WERI-Rb-1 (cell line): ENCODE results near the gene NAB2.

Experiments
- DNase-seq: peaks from one replicate; pipeline ENCODE4 v3.0.0-alpha.2; 2020
- H3K27ac ChIP-seq: fragments of 250-450 bp; sonication (Bioruptor Pico); 2 replicates; pipeline ENCODE4 v1.5.1; 2020; ENCODE audit warnings: mild to moderate bottlenecking, moderate library complexity
- H3K27me3 ChIP-seq: fragments of 250-450 bp; sonication (Bioruptor Pico); 2 replicates; pipeline ENCODE4 v1.5.1; 2021; ENCODE audit warnings: mild to moderate bottlenecking, low read depth, moderate library complexity; ENCODE audit not compliant: insufficient read depth, severe bottlenecking
- H3K36me3 ChIP-seq: fragments of 250-450 bp; sonication (Bioruptor Pico); 2 replicates; pipeline ENCODE4 v1.5.1; 2020; ENCODE audit warnings: mild to moderate bottlenecking, moderate library complexity
- H3K4me3 ChIP-seq: 2 replicates; pipeline ENCODE4 v1.5.1; 2011; ENCODE audit warnings: low read depth, mild to moderate bottlenecking, control low read depth, low read length
- H3K9me3 ChIP-seq: fragments of 250-450 bp; sonication (Bioruptor Pico); 2 replicates; pipeline ENCODE4 v1.5.1; 2021; ENCODE audit warnings: mild to moderate bottlenecking, moderate library complexity; ENCODE audit not compliant: severe bottlenecking
- TF ChIP-seq, protein P1 (sequence below): IDR thresholded peaks from 2 replicates; pipeline ENCODE4 v1.5.1; 2011; ENCODE audit warnings: low read depth, mild to moderate bottlenecking, control low read depth, inconsistent platforms, low read length

NAB2 gene

DNA sequence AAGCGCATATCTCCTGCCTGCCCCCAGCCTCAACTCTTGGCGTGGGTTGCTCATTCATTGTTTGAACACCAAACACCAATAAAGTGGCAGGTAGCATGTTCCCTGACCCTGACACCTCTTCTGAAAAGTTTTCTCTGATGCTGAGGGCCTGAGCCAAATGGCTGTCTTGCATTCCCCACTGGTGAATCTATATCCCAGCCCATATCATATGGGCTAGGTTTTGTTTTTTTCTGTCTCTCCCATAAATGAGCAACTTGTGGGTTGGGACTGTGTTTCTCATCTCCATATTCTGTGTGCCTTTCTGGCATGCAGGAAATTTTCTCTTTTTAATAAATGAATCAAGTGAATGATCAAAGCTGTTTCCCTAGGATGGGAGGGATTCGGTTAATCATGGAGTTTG is 44.0 kb upstream of the NAB2 start:
- no peak overlapping the region for H3K27ac ChIP-seq
- H3K9me3 ChIP-seq: no peaks in the 10 kb centered on the region
- no peak for DNase-seq
- H3K36me3 ChIP-seq: no peaks in the 10 kb centered on the region
- no peak overlapping the region for H3K4me3 ChIP-seq
- no peaks in the 10 kb centered on the region for H3K27me3 ChIP-seq
- TF ChIP-seq, protein P1, sequence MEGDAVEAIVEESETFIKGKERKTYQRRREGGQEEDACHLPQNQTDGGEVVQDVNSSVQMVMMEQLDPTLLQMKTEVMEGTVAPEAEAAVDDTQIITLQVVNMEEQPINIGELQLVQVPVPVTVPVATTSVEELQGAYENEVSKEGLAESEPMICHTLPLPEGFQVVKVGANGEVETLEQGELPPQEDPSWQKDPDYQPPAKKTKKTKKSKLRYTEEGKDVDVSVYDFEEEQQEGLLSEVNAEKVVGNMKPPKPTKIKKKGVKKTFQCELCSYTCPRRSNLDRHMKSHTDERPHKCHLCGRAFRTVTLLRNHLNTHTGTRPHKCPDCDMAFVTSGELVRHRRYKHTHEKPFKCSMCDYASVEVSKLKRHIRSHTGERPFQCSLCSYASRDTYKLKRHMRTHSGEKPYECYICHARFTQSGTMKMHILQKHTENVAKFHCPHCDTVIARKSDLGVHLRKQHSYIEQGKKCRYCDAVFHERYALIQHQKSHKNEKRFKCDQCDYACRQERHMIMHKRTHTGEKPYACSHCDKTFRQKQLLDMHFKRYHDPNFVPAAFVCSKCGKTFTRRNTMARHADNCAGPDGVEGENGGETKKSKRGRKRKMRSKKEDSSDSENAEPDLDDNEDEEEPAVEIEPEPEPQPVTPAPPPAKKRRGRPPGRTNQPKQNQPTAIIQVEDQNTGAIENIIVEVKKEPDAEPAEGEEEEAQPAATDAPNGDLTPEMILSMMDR: no peak

DNA sequence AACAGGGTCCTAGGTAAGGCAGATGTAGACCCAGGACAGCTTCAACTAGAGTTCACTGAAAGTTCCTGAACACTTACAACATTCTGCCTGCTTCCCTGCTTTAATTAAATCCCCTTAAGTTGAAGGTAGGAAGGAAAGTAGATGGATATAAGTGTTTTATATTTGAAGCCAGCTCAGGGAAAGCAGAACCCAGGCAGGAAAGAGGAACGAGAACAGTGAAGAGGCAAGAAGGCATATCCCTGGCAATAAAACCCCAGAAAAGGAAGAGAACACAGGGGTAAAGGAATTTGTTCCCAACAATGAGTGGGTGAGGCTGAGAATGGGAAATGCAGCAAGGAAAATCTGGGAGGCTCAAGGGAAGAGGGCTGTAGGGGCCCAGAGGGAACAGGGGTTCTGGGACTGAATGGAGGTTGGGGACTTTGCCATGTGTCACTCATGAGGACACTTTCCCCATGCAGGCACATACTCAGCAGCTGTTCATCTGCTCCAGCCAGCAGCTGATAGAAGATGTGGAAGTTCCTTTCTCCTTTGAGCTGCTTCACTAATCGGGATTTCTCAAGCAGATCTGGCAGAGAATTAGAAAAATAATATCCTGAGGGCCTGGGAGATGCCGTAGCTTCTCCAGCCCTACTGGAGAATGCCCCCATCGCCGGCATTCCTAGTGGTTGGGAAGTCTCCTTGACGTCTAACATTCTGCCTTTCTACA is 42.7 kb upstream of the NAB2 start:
- H3K36me3 ChIP-seq: no peaks in the 10 kb centered on the region

DNA sequence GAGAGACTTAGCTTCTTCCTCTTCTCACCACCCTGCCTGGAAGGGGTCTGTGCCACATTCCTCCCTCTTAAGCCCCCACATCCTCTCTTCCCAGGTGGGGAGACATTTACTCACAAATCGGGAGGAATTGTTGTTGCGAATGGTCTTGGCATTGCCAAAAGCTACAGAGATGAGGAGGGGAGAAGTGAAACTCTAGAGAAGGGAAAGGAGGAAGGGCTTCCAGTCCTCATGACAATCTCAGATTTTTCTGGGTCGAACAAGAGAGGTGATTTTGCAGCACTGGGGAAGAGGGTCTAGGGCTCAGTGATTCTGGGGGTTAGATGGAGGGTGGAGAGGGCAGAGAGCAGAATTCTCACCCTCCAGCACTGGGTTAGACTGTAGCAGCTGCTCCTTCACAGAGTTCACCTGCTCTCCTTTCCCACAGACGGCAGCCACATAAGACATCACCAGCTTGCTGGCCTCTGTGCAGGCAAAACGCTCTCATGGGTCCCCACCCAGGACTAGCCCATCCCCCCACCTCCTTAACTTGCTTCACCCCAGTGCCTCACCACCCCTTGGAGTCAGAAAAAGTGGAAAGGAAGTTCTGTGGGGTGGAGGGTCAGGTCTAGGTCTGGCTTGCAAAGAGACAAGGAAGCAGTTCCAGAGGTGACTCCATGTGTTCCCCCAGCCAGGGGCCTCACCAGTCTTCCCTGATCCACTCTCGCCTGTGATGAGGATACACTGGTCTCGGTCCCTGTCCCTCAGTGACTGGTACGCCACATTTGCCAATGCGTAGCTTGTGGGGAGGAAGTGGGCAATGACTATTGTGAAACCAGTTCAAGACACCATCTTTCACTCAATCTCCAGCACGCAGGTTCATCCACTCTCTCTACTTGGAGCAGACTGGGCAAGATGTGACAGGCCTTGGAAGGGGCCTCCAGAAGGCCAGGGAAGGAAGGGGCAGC is 41.7 kb upstream of the NAB2 start:
- TF ChIP-seq, protein P1: no peak
- Histone ChIP-seq H3K27me3 (no peaks in the 10 kb centered on the region), H3K9me3 (no peaks in the 10 kb centered on the region), H3K36me3 (no peaks in the 10 kb centered on the region), H3K27ac (no peak overlapping the region), H3K4me3 (no peak overlapping the region)
- no peak for DNase-seq

More for the DNA sequence above, 42.7 kb upstream of the NAB2 start:
- Histone ChIP-seq H3K4me3 (no peak overlapping the region), H3K9me3 (no peaks in the 10 kb centered on the region), H3K27me3 (no peaks in the 10 kb centered on the region), H3K27ac (no peak overlapping the region)
- DNase-seq: no peak
- TF ChIP-seq, protein P1: no peak

DNA sequence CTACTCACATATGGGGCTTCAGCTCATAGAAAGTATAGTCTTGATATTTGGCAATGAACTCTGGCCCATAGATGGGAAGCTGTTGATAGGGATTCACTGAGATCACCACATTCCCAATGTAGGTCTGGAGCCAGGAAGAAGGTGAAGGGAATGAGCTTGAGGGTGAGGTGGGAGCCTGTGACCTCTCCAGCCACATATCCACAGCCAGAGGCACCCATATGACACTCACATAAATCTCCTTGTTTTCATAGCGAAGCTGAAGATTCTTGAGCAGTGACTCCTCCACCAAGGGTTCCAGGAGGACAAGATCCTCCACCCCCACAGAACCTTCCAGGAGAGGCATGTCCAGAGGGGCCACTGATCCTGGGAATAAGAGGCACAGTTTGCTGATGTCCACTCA is 40.9 kb upstream of the NAB2 start:
- Histone ChIP-seq H3K9me3 (no peaks in the 10 kb centered on the region), H3K27ac (no peak overlapping the region), H3K4me3 (no peak overlapping the region), H3K27me3 (no peaks in the 10 kb centered on the region), H3K36me3 (no peaks in the 10 kb centered on the region)
- TF ChIP-seq, protein P1: no peak
- DNase-seq: no peak

DNA sequence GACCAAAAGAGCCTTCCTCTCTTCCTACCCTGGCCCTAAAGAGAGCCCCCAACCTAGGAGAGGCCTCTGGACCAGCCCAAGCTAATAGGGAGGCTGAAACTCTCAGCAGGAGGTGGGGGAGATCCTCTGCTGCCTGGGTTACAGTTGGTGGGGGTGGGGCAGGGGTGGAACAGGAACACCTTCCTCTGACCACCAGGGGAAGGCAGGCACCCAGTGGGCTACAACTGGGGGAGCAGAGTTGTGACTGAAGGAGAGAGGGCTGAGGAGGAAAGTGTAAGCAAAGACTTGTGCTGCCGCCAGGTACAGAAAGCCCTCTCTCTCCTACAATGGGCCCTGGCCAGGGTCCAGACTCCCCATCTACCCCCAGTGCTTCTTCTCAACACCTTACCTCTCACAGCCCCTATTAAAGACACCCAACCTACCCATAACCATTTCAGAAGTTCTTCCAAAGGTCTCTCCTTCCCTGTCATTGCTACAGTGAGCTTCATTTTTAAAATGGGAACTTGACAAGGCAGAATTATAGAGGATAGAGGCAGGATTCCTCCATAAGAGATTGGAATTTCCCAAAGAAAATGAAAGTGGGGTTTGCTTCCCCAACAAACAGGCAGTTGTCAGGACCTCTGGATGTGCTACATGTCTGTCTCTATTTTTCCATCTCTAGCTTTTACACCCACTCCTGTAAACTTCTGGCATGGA is 40.3 kb upstream of the NAB2 start:
- TF ChIP-seq, protein P1: no peak
- H3K27me3 ChIP-seq: no peaks in the 10 kb centered on the region
- no peaks in the 10 kb centered on the region for H3K36me3 ChIP-seq
- no peak overlapping the region for H3K4me3 ChIP-seq
- H3K9me3 ChIP-seq: no peaks in the 10 kb centered on the region
- DNase-seq: no peak
- no peak overlapping the region for H3K27ac ChIP-seq
